Endothelial cell of umbilical vein (primary cell): ENCODE results near the gene CCDC27. TPM values are rescaled to one million over a fixed set of nuclear protein-coding genes. Genes with fewer than 3 reads are reported as not detected.

Experiments
- BruUV-seq: library from RNA; stranded (reverse); fragments of 400-500 nt; replicated peaks from 2 replicates; lab custom pipeline; 2021; lab: Mats Ljungman, UMichigan
- CTCF ChIA-PET: fragments of 300-600, 350-600 bp; sonication (Branson Sonifier 250); formaldehyde crosslinking; loops from one replicate; lab custom pipeline; 2021; ENCODE audit warnings: antibody characterized with exemption, inconsistent platforms; lab: Charles Lee
- POLR2A ChIA-PET: fragments of 300-600, 350-600 bp; sonication (Branson Sonifier 250); formaldehyde crosslinking; loops from one replicate; lab custom pipeline; 2021; ENCODE audit warnings: antibody characterized with exemption, inconsistent platforms; lab: Charles Lee
- DNase-seq: peaks from one replicate; pipeline ENCODE4 v3.0.0-alpha.2; 2011; ENCODE audit warnings: low read depth, low spot score
- FAIRE-seq: peaks from 2 replicates; lab custom pipeline; 2011; peaks lifted over from hg19 to GRCh38; lab: Jason Lieb, UNC
- H2AFZ ChIP-seq: 2 replicates; pipeline ENCODE4 v1.6.0; 2012; ENCODE audit warnings: low read depth, low read length, control low read depth, inconsistent platforms
- H3K27ac ChIP-seq: 2 replicates; pipeline ENCODE4 v1.5.1; 2011; ENCODE audit warnings: low read depth, mild to moderate bottlenecking, control low read depth, low read length, moderate library complexity; ENCODE audit not compliant: insufficient read depth
- H3K27me3 ChIP-seq, 2 experiments: 2 replicates each; pipeline versions ENCODE4 v1.6.0 to v1.6.1; 2011; ENCODE audit warnings: low read length in 2 of 2, mixed read lengths in 1 of 2; ENCODE audit not compliant: control insufficient read depth in 2 of 2, insufficient read depth in 2 of 2
- H3K36me3 ChIP-seq, 2 experiments: 2 replicates in 1 of 2; 3 replicates in 1 of 2; pipeline ENCODE4 v1.5.1; 2011; ENCODE audit warnings: low read length in 2 of 2, mild to moderate bottlenecking in 1 of 2, moderate library complexity in 1 of 2; ENCODE audit not compliant: control insufficient read depth in 2 of 2, insufficient read depth in 2 of 2; ENCODE audit errors: extremely low read depth in 1 of 2
- H3K4me1 ChIP-seq: 3 replicates; pipeline ENCODE4 v1.5.1; 2011; ENCODE audit warnings: mild to moderate bottlenecking, low read length; ENCODE audit not compliant: control insufficient read depth, insufficient read depth; ENCODE audit errors: extremely low read depth
- H3K4me2 ChIP-seq: 2 replicates; pipeline ENCODE4 v1.6.1; 2011; ENCODE audit warnings: low read length, control low read depth, mixed read lengths; ENCODE audit not compliant: insufficient read depth
- H3K4me3 ChIP-seq, 3 experiments: fragments of 200-600 bp in 1 of 3; sonication (generic), shearing (Covaris generic) in 1 of 3; replicated peaks in 1 of 3; 2 replicates each; pipeline ENCODE4 v1.5.1; 2011 to 2016; ENCODE audit warnings: control low read depth in 3 of 3, low read length in 3 of 3, mild to moderate bottlenecking in 2 of 3, inconsistent platforms in 1 of 3, low read depth in 1 of 3, moderate library complexity in 1 of 3; ENCODE audit not compliant: insufficient read depth in 1 of 3
- H3K79me2 ChIP-seq: 2 replicates; pipeline ENCODE4 v1.6.0; 2012; ENCODE audit warnings: low read length, inconsistent platforms; ENCODE audit not compliant: control insufficient read depth, insufficient read depth
- H3K9ac ChIP-seq: replicated peaks from 2 replicates; pipeline ENCODE3; 2011; ENCODE audit warnings: low read length, control low read depth; ENCODE audit not compliant: insufficient read depth; ENCODE audit errors: extremely low read depth
- H3K9me1 ChIP-seq: replicated peaks from 3 replicates; pipeline ENCODE4 v1.6.0; 2011; ENCODE audit warnings: mild to moderate bottlenecking, low read length; ENCODE audit not compliant: control insufficient read depth, insufficient read depth; ENCODE audit errors: extremely low read depth
- H3K9me3 ChIP-seq: replicated peaks from 2 replicates; pipeline ENCODE4 v1.5.1; 2012; ENCODE audit warnings: low read length, inconsistent platforms; ENCODE audit not compliant: control insufficient read depth, insufficient read depth
- H4K20me1 ChIP-seq: replicated peaks from 2 replicates; pipeline ENCODE3; 2011; ENCODE audit warnings: mild to moderate bottlenecking, low read length; ENCODE audit not compliant: control insufficient read depth, insufficient read depth; ENCODE audit errors: extremely low read depth
- CTCF ChIP-seq, 2 donors: IDR thresholded peaks; 1 replicate in 1 of 2; 2 replicates in 1 of 2; pipeline ENCODE4 v1.5.1; 2011; ENCODE audit warnings: low read length in 2 of 2, mild to moderate bottlenecking in 2 of 2, moderate library complexity in 2 of 2, control low read depth in 1 of 2, inconsistent platforms in 1 of 2, low read depth in 1 of 2; ENCODE audit not compliant: insufficient read depth in 1 of 2; ENCODE audit errors: extremely low read depth in 1 of 2
- FOS ChIP-seq: IDR thresholded peaks from 2 replicates; pipeline ENCODE4 v1.6.1; 2011; ENCODE audit warnings: mild to moderate bottlenecking, low read length, moderate library complexity, borderline replicate concordance; ENCODE audit not compliant: insufficient read depth
- MAX ChIP-seq: IDR thresholded peaks from 2 replicates; pipeline ENCODE4 v1.6.1; 2011; ENCODE audit not compliant: insufficient read depth, insufficient read length
- MYC ChIP-seq: IDR thresholded peaks from one replicate; pipeline ENCODE4 v1.6.1; 2011; ENCODE audit warnings: mild to moderate bottlenecking, low read depth, low read length
- POLR2A ChIP-seq: IDR thresholded peaks from 2 replicates; pipeline ENCODE4 v1.6.1; 2012; ENCODE audit warnings: low read depth, mild to moderate bottlenecking, control low read depth, low read length
- dilution Hi-C: fragments of 300-500 bp; cut with MboI; formaldehyde crosslinking; loops from one replicate; pipeline ENCODE4 v1.15.0; 2019; ENCODE audit warnings: low sequenced_read_pairs; ENCODE audit not compliant: extremely low pct_ligation_motif_present
- intact Hi-C: fragments of 100-400 bp; cut with micrococcal nuclease; formaldehyde crosslinking; loops from one replicate; pipeline ENCODE4 v1.10.0; 2022
- polyA plus RNA-seq, 4 experiments: library from polyadenylated mRNA; depleted of rRNA in 3 of 4; stranded (reverse) in 3 of 4; unstranded in 1 of 4; fragments of >200 nt; gene quantifications; 2 replicates each; pipeline versions ENCODE4 v1.2.1 to v1.2.3, GENCODE V29; 2011 to 2012; ENCODE audit warnings: missing spikeins in 1 of 4
- total RNA-seq: library from RNA; stranded (reverse); gene quantifications from 2 replicates; pipeline ENCODE4 v1.2.3, GENCODE V29; 2021

Gene CCDC27
- total and polyA plus RNA-seq, 2 donors (not counting 3 experiments of a cell fraction or from before 2014, with no cell fraction given), result not detected

- Histone ChIP-seq H3K9me3 (no peaks in the 10 kb centered on the region), H3K4me1 (no peaks in the 10 kb centered on the region), H3K4me3 (no peak overlapping the region), H3K27ac (no peak overlapping the region), H3K9ac (no peak overlapping the region), H4K20me1 (no peaks in the 10 kb centered on the region), H3K36me3 (no peaks in the 10 kb centered on the region), H2AFZ (no peak overlapping the region), H3K4me2 (no peak overlapping the region), H3K79me2 (no peaks in the 10 kb centered on the region), H3K9me1 (no peaks in the 10 kb centered on the region), H3K27me3 (no peaks in the 10 kb centered on the region)
- CTCF ChIA-PET, result interaction anchor here (1.0 kb wide), 1 partner anchor 27 kb away, joined by 5 read pairs; no protein-coding TSS in a partner anchor
- BruUV-seq, result no TSS peak
- DNase-seq, result no peak
- intact Hi-C loops (loop anchor here (5.0 kb wide), 1 partner anchor 231 kb away; no protein-coding TSS in a partner anchor), dilution Hi-C loops (no loop called here)
- POLR2A ChIA-PET, result no interaction called here
- TF ChIP-seq CTCF (IDR thresholded peaks at IDR 0.05; ENCODE audit: extremely low read depth in 1 of 2, insufficient read depth in 1 of 2, low read depth in 1 of 2, low read length in 2 of 2) (no peak), MYC (no peak), MAX (no peak), FOS (no peak), POLR2A (no peak)
- no peak for FAIRE-seq
These were observed 29.4 kb upstream of the CCDC27 start for GRCh38 chr1:3722846-3723245.
